HEK293T (cell line): ENCODE results near the gene IFI27L1.

Experiments used
- CTCF ChIA-PET: fragments of 350-600 bp; formaldehyde crosslinking; extraction: SDS; loops from one replicate; lab custom pipeline; 2021; ENCODE audit warnings: antibody characterized with exemption, inconsistent platforms; lab: Yijun Ruan, JAX
- POLR2A ChIA-PET: fragments of 350-600 bp; formaldehyde crosslinking; extraction: SDS; loops from one replicate; lab custom pipeline; 2020; ENCODE audit warnings: antibody characterized with exemption, inconsistent platforms; lab: Yijun Ruan, JAX
- DNase-seq: peaks from one replicate; pipeline ENCODE4 v3.0.0; 2012; ENCODE audit warnings: mixed read lengths; ENCODE audit errors: extremely low spot score
- ARNT ChIP-seq: fragments of 450-650 bp; IDR thresholded peaks from 2 replicates; pipeline ENCODE4 v1.6.1; 2017; ENCODE audit warnings: mild to moderate bottlenecking
- BHLHE40 ChIP-seq: fragments of 450-650 bp; IDR thresholded peaks from 2 replicates; pipeline ENCODE4 v1.6.1; 2016; ENCODE audit warnings: mild to moderate bottlenecking, moderate library complexity, borderline replicate concordance
- CTBP1 ChIP-seq: fragments of 450-650 bp; IDR thresholded peaks from 2 replicates; pipeline ENCODE4 v1.6.1; 2016; ENCODE audit warnings: borderline replicate concordance
- ELF4 ChIP-seq: fragments of 450-650 bp; IDR thresholded peaks from 2 replicates; pipeline ENCODE4 v1.6.1; 2017; ENCODE audit warnings: antibody characterized with exemption
- FOXA1 ChIP-seq: fragments of 450-650 bp; IDR thresholded peaks from 2 replicates; pipeline ENCODE4 v1.6.1; 2016; ENCODE audit warnings: mild to moderate bottlenecking
- FOXK2 ChIP-seq: fragments of 450-650 bp; IDR thresholded peaks from 2 replicates; pipeline ENCODE4 v1.6.1; 2016; ENCODE audit warnings: mild to moderate bottlenecking
- FOXM1 ChIP-seq: fragments of 450-650 bp; IDR thresholded peaks from 2 replicates; pipeline ENCODE4 v1.6.1; 2017; ENCODE audit warnings: mild to moderate bottlenecking, borderline replicate concordance
- HDGF ChIP-seq: fragments of 450-650 bp; IDR thresholded peaks from 2 replicates; pipeline ENCODE4 v1.6.1; 2017; ENCODE audit warnings: antibody characterized with exemption, borderline replicate concordance
- L3MBTL2 ChIP-seq: fragments of 450-650 bp; conservative IDR thresholded peaks from 2 replicates; pipeline ENCODE4 v1.6.1; 2016; ENCODE audit warnings: mild to moderate bottlenecking
- LEF1 ChIP-seq: fragments of 450-650 bp; IDR thresholded peaks from 2 replicates; pipeline ENCODE4 v1.6.1; 2017; ENCODE audit warnings: mild to moderate bottlenecking, borderline replicate concordance
- NFRKB ChIP-seq: fragments of 450-650 bp; IDR thresholded peaks from 2 replicates; pipeline ENCODE4 v1.6.1; 2016; ENCODE audit warnings: mild to moderate bottlenecking, moderate library complexity
- SP1 ChIP-seq: fragments of 450-650 bp; IDR thresholded peaks from 2 replicates; pipeline ENCODE4 v1.6.1; 2017
- SUZ12 ChIP-seq: fragments of 450-650 bp; IDR thresholded peaks from 2 replicates; pipeline ENCODE4 v1.6.1; 2016; ENCODE audit warnings: mild to moderate bottlenecking
- TARDBP ChIP-seq: fragments of 450-650 bp; IDR thresholded peaks from 2 replicates; pipeline ENCODE4 v1.6.1; 2016
- ZNF384 ChIP-seq: fragments of 450-650 bp; IDR thresholded peaks from 2 replicates; pipeline ENCODE4 v1.6.1; 2016
- TF ChIP-seq, protein P1 (sequence below): fragments of 450-650 bp; IDR thresholded peaks from 2 replicates; pipeline ENCODE4 v1.6.1; 2016

IFI27L1 gene

DNA sequence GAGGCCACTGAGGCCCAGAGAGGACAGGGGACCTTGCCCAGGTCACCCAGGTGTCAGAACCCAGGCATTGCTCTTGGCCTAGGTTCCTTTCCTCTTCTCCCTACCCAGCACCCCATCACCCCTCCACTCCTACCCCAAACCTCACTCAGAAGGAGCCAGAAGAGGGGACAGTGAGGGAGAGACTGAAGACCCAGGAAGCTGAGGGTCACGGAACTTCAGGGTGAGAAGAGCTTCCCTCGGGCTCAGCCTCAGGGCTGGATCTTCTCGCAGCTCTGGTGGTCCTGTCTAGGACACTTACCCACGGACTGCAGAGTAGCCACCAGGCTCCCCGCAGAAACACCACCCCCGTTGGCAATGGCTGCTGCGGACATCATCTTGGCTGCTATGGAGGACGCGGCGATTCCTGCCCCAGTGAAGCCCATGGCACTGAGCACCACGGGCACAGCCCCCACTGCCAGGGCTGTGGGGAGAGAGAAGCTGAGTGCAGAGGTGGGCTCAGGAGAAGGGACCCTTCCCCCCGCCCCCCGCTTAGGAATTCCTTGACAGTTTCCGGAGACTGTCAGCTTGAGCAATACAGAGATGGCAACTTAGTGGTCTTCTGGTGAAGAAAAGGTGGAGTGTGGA is 47.2 kb downstream of the IFI27L1 start:
- POLR2A ChIA-PET: interaction anchor here (0.9 to 1.7 kb wide), 3 partner anchors 17 to 49 kb away, joined by 3 to 9 read pairs (median 5); partner anchors contain the start of genes DDX24, IFI27 and IFI27L1
- no peak for DNase-seq
- TF ChIP-seq ARNT: no peak
- CTCF ChIA-PET: interaction anchor here (0.6 to 1.1 kb wide), 7 partner anchors 8 to 92 kb away, joined by 3 to 5 read pairs (median 3); no protein-coding TSS in a partner anchor

DNA sequence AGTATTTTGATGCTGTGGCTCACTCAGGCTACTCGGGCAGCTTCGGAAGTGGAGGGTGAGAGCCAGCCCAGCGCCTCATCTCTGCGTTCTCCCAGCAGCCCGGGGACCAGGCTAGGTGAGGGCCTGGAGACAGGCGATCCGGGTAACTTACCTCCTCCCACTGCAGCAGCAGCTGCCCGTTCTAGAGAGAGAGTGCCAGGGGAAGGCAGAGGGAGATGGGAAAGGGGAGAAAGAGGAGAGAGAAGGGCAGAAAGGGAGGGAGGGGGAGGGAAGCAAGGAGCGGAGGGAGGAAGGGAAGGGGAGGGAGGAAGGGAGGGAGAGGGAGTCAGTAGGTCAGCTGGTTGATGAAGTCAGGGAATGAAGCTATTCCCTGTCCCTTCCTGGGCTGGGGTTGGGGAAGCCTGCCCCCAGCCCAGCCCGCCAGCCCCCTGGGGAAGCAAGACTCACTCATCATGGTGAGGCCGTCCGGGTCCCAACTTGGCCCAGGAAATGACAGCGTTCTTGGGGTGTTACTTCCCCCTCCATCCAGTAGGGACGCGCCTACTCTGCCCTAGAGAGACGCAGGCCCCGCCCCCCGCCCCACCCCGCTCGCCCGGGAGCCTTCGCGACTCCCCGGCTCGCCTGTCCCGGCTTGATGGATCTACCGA is 48.1 kb downstream of the IFI27L1 start, which contains the start of gene IFI27L2:
IFI27L2 (minus strand) TSS at position 494 of the 647 bp plus-strand sequence; CDS start at position 454, 40 bp downstream.
- peak; percentile 77 for DNase-seq
- POLR2A ChIA-PET: interaction anchor here (0.9 to 1.7 kb wide), 3 partner anchors 18 to 50 kb away, joined by 3 to 9 read pairs (median 5); partner anchors contain the start of genes DDX24, IFI27 and IFI27L1
- TF ChIP-seq TARDBP: no peak
- TF ChIP-seq L3MBTL2: no peak
- TF ChIP-seq FOXK2: no peak
- TF ChIP-seq NFRKB: no peak
- TF ChIP-seq, protein P1, sequence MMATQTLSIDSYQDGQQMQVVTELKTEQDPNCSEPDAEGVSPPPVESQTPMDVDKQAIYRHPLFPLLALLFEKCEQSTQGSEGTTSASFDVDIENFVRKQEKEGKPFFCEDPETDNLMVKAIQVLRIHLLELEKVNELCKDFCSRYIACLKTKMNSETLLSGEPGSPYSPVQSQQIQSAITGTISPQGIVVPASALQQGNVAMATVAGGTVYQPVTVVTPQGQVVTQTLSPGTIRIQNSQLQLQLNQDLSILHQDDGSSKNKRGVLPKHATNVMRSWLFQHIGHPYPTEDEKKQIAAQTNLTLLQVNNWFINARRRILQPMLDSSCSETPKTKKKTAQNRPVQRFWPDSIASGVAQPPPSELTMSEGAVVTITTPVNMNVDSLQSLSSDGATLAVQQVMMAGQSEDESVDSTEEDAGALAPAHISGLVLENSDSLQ: no peak
- no peak for TF ChIP-seq FOXA1
- TF ChIP-seq ZNF384: no peak
- TF ChIP-seq HDGF: no peak
- no peak for TF ChIP-seq SP1
- no peak for TF ChIP-seq SUZ12
- no peak for TF ChIP-seq ARNT
- no peak for TF ChIP-seq FOXM1
- TF ChIP-seq LEF1: no peak
- TF ChIP-seq CTBP1: no peak
- TF ChIP-seq ELF4: no peak
- TF ChIP-seq BHLHE40: no peak
- CTCF ChIA-PET: interaction anchor here (0.6 to 1.3 kb wide), 6 partner anchors 7 to 92 kb away, joined by 3 to 5 read pairs (median 3); no protein-coding TSS in a partner anchor

DNA sequence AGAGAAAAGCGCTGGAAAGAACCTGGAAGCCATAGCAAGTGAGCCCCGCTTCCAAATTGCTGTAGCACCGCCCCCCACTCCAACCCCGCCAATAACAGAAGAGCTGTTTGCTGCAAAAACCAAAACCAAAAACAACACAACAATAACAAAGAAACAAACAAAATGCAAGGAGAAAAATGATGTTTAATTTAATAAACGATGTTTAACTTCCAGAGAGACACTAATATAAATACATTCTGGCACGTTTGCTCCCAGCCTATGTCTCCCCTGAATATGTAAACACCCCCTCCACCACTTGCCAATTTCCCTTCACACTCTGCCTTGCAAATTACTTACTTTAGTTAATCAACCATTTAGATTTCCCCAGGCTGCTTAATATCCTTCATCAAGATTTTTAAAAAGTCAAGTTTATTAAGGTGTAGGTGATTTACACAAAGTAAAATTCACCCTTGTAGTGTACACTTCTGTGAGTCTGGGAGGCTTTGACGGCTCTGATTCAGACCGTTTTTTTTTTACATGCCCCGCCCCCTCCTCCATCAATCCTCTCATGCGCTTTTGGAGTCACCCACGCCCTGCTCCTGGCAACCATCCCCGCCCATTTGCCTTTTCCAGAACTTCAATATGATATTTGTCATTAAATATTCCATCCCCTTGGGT is 48.8 kb downstream of the IFI27L1 start:
- DNase-seq: peak; percentile 53
- TF ChIP-seq ZNF384 (peak; percentile 82), FOXM1 (no peak), FOXK2 (peak; percentile 44; the same call in 1 of the 2 replicates)
- TF ChIP-seq, protein P1: peak; percentile 41; the same call in 1 of the 2 replicates
- ChIA-PET POLR2A (interaction anchor here (1.7 kb wide), 1 partner anchor 48 kb away, joined by 9 read pairs; the partner anchor contains the start of genes DDX24 and IFI27L1), CTCF (interaction anchor here (1.3 kb wide), 1 partner anchor 18 kb away, joined by 3 read pairs; no protein-coding TSS in a partner anchor)

DNA sequence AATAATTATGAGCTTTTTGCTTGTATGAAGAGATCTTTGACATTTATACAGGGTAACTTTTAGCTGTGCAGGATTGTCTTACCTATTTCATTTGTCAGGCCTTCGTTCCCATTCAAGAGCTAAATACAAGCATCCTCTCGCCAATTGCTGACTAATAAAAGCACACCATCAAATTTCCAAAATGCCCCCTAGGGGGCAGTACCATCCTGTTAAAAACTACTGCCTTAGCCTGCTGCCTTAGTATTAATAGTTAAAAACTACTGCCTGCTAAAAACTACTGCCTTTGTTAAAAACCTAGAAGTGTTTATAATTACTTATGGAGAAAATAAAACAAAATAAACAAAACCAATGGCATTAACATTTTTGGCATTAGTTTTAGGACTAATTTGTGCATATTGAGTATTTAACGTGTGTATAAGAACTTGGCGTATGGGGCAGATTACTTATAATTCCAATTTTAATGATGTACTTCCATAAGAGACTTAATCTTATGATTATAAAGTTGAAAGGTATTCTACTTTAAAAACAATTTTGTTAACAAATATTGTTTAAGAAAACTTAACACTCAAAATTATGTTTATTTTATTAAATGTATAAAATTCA is 51.3 kb downstream of the IFI27L1 start:
- ChIA-PET POLR2A (no interaction called here), CTCF (interaction anchor here (0.6 to 1.7 kb wide), 17 partner anchors 9 to 550 kb away, joined by 3 to 7 read pairs (median 4); no protein-coding TSS in a partner anchor)
- peak; percentile 39 for DNase-seq
- TF ChIP-seq CTBP1 (0 out of 2 replicates have a peak, but pooled peaks have one; percentile 21), HDGF (no peak)

DNA sequence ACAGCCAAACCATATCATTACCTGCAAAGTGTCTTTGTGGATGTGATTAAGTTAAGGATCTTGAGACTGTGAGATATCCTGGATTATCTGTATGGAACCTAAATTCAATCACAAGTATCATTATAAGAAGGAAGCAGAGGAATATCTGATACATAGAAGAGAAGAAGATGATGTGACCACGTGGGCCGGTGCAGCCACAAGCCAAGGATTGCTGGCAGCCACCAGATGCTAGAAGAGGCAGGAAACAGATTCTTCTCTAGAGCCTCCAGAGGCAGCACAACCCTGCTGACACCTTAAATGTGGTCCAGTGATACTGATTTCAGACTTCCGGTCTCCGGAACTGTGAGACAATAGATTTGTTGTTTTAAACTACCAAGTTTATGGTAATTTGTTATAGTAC is 54.4 kb downstream of the IFI27L1 start:
- no peak for DNase-seq
- CTCF ChIA-PET: no interaction called here
- no peak for TF ChIP-seq ARNT
- TF ChIP-seq NFRKB: no peak
- no peak for TF ChIP-seq CTBP1
- TF ChIP-seq, protein P1: no peak
- TF ChIP-seq FOXM1: no peak
- TF ChIP-seq BHLHE40: no peak
- TF ChIP-seq TARDBP: no peak
- TF ChIP-seq FOXK2: no peak
- TF ChIP-seq LEF1: no peak
- TF ChIP-seq ELF4: no peak
- TF ChIP-seq ZNF384: no peak
- TF ChIP-seq SUZ12: no peak
- TF ChIP-seq L3MBTL2: no peak
- TF ChIP-seq HDGF: no peak
- TF ChIP-seq FOXA1: no peak
- TF ChIP-seq SP1: no peak
- POLR2A ChIA-PET: no interaction called here
